ENCODE measurements around the gene AP5Z1.

AP5Z1 gene

GRCh38 chr7:4805984-4806300, 30.5 kb downstream of the AP5Z1 start:
- no peaks in the 10 kb centered on the region for H3K27me3 ChIP-seq (ENCODE audit: control insufficient read depth, insufficient read depth, low read length)
- H3K27ac ChIP-seq (ENCODE audit: low read depth, low read length) = no peak overlapping the region
- H3K36me3 ChIP-seq (ENCODE audit: control insufficient read depth, insufficient read depth, low read length) = no peaks in the 10 kb centered on the region
- no peaks in the 10 kb centered on the region for H3K4me1 ChIP-seq (ENCODE audit: control insufficient read depth, insufficient read depth, low read length)
- no peak overlapping the region for H3K9ac ChIP-seq (ENCODE audit: low read depth, low read length)
- no peaks in the 10 kb centered on the region for H3K9me3 ChIP-seq (ENCODE audit: control insufficient read depth, insufficient read depth, low read length)
- no peak overlapping the region for H3K4me3 ChIP-seq (ENCODE audit: low read depth, low read length)

- no peaks in the 10 kb centered on the region for H3K9me3 ChIP-seq (ENCODE audit: control insufficient read depth, insufficient read depth, low read length)
- no peak overlapping the region for H3K9ac ChIP-seq (ENCODE audit: low read depth, low read length)
- no peaks in the 10 kb centered on the region for H3K4me1 ChIP-seq (ENCODE audit: control insufficient read depth, insufficient read depth, low read length)
- no peaks in the 10 kb centered on the region for H3K36me3 ChIP-seq (ENCODE audit: control insufficient read depth, insufficient read depth, low read length)
- no peak overlapping the region for H3K27ac ChIP-seq (ENCODE audit: low read depth, low read length)
- H3K4me3 ChIP-seq (ENCODE audit: low read depth, low read length) = no peak overlapping the region
- H3K27me3 ChIP-seq (ENCODE audit: control insufficient read depth, insufficient read depth, low read length) = no peaks in the 10 kb centered on the region
Observed at GRCh38 chr7:4806983-4807597, 31.7 kb downstream of the AP5Z1 start.

- Histone ChIP-seq H3K36me3 (ENCODE audit: control insufficient read depth, insufficient read depth, low read length) (no peaks in the 10 kb centered on the region), H3K27me3 (ENCODE audit: control insufficient read depth, insufficient read depth, low read length) (no peaks in the 10 kb centered on the region), H3K4me3 (ENCODE audit: low read depth, low read length) (no peak overlapping the region), H3K27ac (ENCODE audit: low read depth, low read length) (no peak overlapping the region), H3K9me3 (ENCODE audit: control insufficient read depth, insufficient read depth, low read length) (no peaks in the 10 kb centered on the region), H3K4me1 (ENCODE audit: control insufficient read depth, insufficient read depth, low read length) (no peaks in the 10 kb centered on the region), H3K9ac (ENCODE audit: low read depth, low read length) (no peak overlapping the region)
Observed at GRCh38 chr7:4807598-4808016, 32.2 kb downstream of the AP5Z1 start.

- Histone ChIP-seq H3K27ac (ENCODE audit: low read depth, low read length) (no peak overlapping the region), H3K36me3 (ENCODE audit: control insufficient read depth, insufficient read depth, low read length) (no peaks in the 10 kb centered on the region), H3K4me3 (ENCODE audit: low read depth, low read length) (no peak overlapping the region)
Observed at GRCh38 chr7:4808026-4808425, 32.6 kb downstream of the AP5Z1 start.

GRCh38 chr7:4808565-4808964, 33.1 kb downstream of the AP5Z1 start:
- Histone ChIP-seq H3K27ac (ENCODE audit: low read depth, low read length) (no peak overlapping the region), H3K9me3 (ENCODE audit: control insufficient read depth, insufficient read depth, low read length) (no peaks in the 10 kb centered on the region), H3K36me3 (ENCODE audit: control insufficient read depth, insufficient read depth, low read length) (no peaks in the 10 kb centered on the region), H3K4me3 (ENCODE audit: low read depth, low read length) (no peak overlapping the region), H3K27me3 (ENCODE audit: control insufficient read depth, insufficient read depth, low read length) (no peaks in the 10 kb centered on the region), H3K4me1 (ENCODE audit: control insufficient read depth, insufficient read depth, low read length) (no peaks in the 10 kb centered on the region), H3K9ac (ENCODE audit: low read depth, low read length) (no peak overlapping the region)

More at GRCh38 chr7:4808026-4808425, 32.6 kb downstream of the AP5Z1 start:
- Histone ChIP-seq H3K9me3 (ENCODE audit: control insufficient read depth, insufficient read depth, low read length) (no peaks in the 10 kb centered on the region), H3K9ac (ENCODE audit: low read depth, low read length) (no peak overlapping the region), H3K27me3 (ENCODE audit: control insufficient read depth, insufficient read depth, low read length) (no peaks in the 10 kb centered on the region), H3K4me1 (ENCODE audit: control insufficient read depth, insufficient read depth, low read length) (no peaks in the 10 kb centered on the region)

- Histone ChIP-seq H3K36me3 (ENCODE audit: control insufficient read depth, insufficient read depth, low read length) (no peaks in the 10 kb centered on the region), H3K4me1 (ENCODE audit: control insufficient read depth, insufficient read depth, low read length) (no peaks in the 10 kb centered on the region), H3K9ac (ENCODE audit: low read depth, low read length) (no peak overlapping the region), H3K27ac (ENCODE audit: low read depth, low read length) (no peak overlapping the region), H3K9me3 (ENCODE audit: control insufficient read depth, insufficient read depth, low read length) (no peaks in the 10 kb centered on the region), H3K4me3 (ENCODE audit: low read depth, low read length) (no peak overlapping the region), H3K27me3 (ENCODE audit: control insufficient read depth, insufficient read depth, low read length) (no peaks in the 10 kb centered on the region)
Observed at GRCh38 chr7:4809091-4809591, 33.7 kb downstream of the AP5Z1 start.

GRCh38 chr7:4809666-4810065, 34.2 kb downstream of the AP5Z1 start:
- Histone ChIP-seq H3K36me3 (ENCODE audit: control insufficient read depth, insufficient read depth, low read length) (no peaks in the 10 kb centered on the region), H3K9me3 (ENCODE audit: control insufficient read depth, insufficient read depth, low read length) (no peaks in the 10 kb centered on the region), H3K4me3 (ENCODE audit: low read depth, low read length) (no peak overlapping the region), H3K9ac (ENCODE audit: low read depth, low read length) (no peak overlapping the region), H3K4me1 (ENCODE audit: control insufficient read depth, insufficient read depth, low read length) (no peaks in the 10 kb centered on the region), H3K27me3 (ENCODE audit: control insufficient read depth, insufficient read depth, low read length) (no peaks in the 10 kb centered on the region), H3K27ac (ENCODE audit: low read depth, low read length) (no peak overlapping the region)

GRCh38 chr7:4814433-4814832, 39.0 kb downstream of the AP5Z1 start:
- Histone ChIP-seq H3K4me1 (ENCODE audit: control insufficient read depth, insufficient read depth, low read length) (no peaks in the 10 kb centered on the region), H3K27ac (ENCODE audit: low read depth, low read length) (no peak overlapping the region), H3K27me3 (ENCODE audit: control insufficient read depth, insufficient read depth, low read length) (no peaks in the 10 kb centered on the region), H3K9ac (ENCODE audit: low read depth, low read length) (no peak overlapping the region), H3K4me3 (ENCODE audit: low read depth, low read length) (no peak overlapping the region), H3K9me3 (ENCODE audit: control insufficient read depth, insufficient read depth, low read length) (no peaks in the 10 kb centered on the region), H3K36me3 (ENCODE audit: control insufficient read depth, insufficient read depth, low read length) (no peaks in the 10 kb centered on the region)

- Histone ChIP-seq H3K9ac (ENCODE audit: low read depth, low read length) (no peak overlapping the region), H3K27ac (ENCODE audit: low read depth, low read length) (no peak overlapping the region), H3K9me3 (ENCODE audit: control insufficient read depth, insufficient read depth, low read length) (no peaks in the 10 kb centered on the region), H3K36me3 (ENCODE audit: control insufficient read depth, insufficient read depth, low read length) (no peaks in the 10 kb centered on the region), H3K27me3 (ENCODE audit: control insufficient read depth, insufficient read depth, low read length) (no peaks in the 10 kb centered on the region), H3K4me3 (ENCODE audit: low read depth, low read length) (no peak overlapping the region), H3K4me1 (ENCODE audit: control insufficient read depth, insufficient read depth, low read length) (no peaks in the 10 kb centered on the region)
Observed at GRCh38 chr7:4815121-4815520, 39.7 kb downstream of the AP5Z1 start.

GRCh38 chr7:4815609-4816418, 40.4 kb downstream of the AP5Z1 start:
- no peak overlapping the region for H3K27ac ChIP-seq (ENCODE audit: low read depth, low read length)
- no peak overlapping the region for H3K4me3 ChIP-seq (ENCODE audit: low read depth, low read length)
- H3K27me3 ChIP-seq (ENCODE audit: control insufficient read depth, insufficient read depth, low read length) = no peaks in the 10 kb centered on the region
- H3K4me1 ChIP-seq (ENCODE audit: control insufficient read depth, insufficient read depth, low read length) = no peaks in the 10 kb centered on the region
- H3K36me3 ChIP-seq (ENCODE audit: control insufficient read depth, insufficient read depth, low read length) = no peaks in the 10 kb centered on the region
- no peak overlapping the region for H3K9ac ChIP-seq (ENCODE audit: low read depth, low read length)
- no peaks in the 10 kb centered on the region for H3K9me3 ChIP-seq (ENCODE audit: control insufficient read depth, insufficient read depth, low read length)

- Histone ChIP-seq H3K4me3 (ENCODE audit: low read depth, low read length) (no peak overlapping the region), H3K9me3 (ENCODE audit: control insufficient read depth, insufficient read depth, low read length) (no peaks in the 10 kb centered on the region), H3K4me1 (ENCODE audit: control insufficient read depth, insufficient read depth, low read length) (no peaks in the 10 kb centered on the region), H3K36me3 (ENCODE audit: control insufficient read depth, insufficient read depth, low read length) (no peaks in the 10 kb centered on the region), H3K9ac (ENCODE audit: low read depth, low read length) (no peak overlapping the region), H3K27ac (ENCODE audit: low read depth, low read length) (no peak overlapping the region), H3K27me3 (ENCODE audit: control insufficient read depth, insufficient read depth, low read length) (no peaks in the 10 kb centered on the region)
Observed at GRCh38 chr7:4816419-4817080, 41.1 kb downstream of the AP5Z1 start.

Data from HUES48 (cell line).